ENCODE data around the gene LRRC10B.

The LRRC10B gene

DNA sequence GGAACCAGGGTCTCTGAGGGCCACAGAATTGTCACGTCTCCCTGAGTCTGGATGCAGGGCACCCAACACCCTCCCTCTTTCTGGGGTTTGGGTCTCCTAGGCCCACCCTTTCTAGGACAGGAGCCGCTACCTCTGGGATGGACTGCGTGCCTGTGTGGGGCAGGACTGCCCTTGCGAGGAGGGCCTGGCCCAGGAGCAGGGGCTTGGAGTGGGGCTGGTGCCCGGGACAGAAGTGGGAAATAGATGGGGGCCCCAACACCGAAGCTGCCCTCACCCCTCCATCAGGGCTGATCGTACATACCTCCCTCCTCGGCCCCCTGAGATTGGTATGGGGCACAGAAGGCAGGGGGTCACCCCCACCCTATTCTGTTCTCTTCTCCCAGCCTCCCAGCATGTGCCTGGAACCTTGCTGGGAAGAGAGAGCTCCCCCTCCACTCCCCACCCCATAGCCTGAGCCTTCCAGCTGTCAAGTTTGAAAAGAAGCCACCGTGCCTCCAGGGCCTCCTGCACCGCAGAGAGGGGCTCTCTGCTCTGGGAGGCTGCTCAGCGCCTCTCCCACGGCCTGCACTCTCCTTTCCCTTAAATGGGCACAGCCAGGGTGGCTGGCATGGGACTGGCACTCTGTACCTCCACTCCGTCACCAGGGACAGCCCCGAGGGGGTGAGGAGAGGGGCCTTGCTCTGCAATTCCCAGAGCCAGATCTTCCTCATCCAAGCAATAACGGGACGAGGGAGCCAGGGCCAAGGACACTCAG, 1.8 kb downstream of the LRRC10B start:
- DNase-seq = no peak

DNA sequence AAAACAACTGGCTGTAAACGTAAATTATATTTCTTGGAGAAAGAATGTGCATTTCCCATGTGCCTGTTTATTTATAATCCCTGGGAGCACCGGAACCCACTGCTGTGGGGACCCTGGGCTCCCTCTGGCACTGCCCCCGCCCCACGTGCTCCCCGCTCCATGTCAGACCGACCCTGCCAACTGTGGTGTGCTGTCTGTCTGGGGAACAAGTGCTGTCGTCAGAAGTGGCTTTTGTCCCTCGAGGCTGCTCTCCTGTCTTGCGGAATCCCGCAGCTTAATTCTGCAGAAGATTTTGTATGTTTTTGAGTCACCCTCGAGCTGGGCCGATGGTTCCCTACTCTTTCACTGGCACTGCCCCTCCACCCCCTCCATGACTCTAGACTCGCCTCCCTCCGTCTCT, 2.4 kb downstream of the LRRC10B start:
- DNase-seq = no peak

DNA sequence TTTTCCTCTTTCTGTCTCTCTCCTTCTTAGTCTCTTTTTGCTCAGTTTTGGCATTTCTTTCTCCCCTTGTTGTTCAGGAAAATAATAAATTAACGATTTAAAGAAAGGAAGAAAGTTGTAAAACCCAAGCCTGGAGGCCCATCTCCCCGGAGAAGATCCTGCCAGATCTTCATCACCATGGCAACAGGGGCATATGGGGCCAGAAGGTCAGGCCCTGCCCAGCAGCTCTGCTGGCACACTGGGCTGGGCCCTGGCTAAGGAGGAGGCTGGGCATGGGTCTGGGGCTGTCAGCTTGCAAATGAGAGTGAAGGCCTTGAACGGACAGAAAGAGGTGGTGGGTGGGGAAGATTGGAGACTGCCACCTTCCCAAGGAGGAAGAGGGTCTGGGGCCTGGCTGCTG, 2.8 kb downstream of the LRRC10B start:
- no peak for DNase-seq

DNA sequence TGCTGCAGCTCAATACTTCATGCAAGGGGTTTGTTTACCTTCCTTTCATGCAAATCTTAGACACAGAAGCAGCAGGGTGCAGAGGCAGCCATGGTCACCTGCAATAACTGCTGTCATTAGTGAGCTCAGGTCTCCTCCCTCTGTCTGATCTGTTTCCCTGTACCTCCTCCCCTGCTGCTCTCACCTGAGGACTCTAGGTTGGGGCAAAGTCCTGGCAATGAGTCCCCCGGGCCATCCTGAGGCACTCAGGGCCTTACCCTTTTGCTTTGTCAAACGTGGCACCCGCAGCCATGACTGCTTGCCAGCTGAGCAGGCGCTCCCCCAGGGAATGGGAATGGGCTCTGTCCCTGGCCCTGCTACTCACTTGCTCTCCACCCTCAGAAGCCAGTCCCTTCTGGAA, 3.9 kb downstream of the LRRC10B start:
- DNase-seq = no peak

DNA sequence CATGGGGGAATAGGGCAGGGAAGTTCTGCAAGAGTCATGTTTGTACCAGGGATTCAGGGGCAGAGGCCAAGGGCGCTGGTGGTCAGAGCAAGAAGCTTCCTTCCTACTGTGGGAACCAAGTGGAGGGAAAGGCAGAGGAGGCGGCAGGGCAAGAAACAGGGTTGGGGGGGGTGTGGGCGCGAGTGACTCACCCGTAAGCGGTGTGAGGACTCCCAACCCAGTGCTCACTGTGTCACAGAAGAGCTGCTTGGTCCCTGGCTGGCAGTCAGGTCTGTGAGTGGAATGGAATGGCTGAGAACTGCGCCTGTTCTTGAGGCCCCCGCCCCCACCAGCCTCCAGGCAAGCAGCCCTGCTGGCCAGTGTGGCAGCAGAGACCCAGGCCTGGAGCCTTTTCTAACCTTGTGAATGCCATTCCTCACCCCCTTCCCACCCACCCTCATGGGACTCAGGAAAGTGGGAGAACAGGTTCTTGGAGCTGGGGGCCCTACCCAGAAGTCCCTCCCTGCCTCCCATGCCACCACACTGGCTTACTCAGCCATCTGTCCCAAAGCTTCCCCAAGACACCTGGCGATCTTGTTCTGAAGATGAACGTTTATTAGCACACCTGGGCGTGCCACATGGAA, 4.7 kb downstream of the LRRC10B start:
- DNase-seq = no peak

DNA sequence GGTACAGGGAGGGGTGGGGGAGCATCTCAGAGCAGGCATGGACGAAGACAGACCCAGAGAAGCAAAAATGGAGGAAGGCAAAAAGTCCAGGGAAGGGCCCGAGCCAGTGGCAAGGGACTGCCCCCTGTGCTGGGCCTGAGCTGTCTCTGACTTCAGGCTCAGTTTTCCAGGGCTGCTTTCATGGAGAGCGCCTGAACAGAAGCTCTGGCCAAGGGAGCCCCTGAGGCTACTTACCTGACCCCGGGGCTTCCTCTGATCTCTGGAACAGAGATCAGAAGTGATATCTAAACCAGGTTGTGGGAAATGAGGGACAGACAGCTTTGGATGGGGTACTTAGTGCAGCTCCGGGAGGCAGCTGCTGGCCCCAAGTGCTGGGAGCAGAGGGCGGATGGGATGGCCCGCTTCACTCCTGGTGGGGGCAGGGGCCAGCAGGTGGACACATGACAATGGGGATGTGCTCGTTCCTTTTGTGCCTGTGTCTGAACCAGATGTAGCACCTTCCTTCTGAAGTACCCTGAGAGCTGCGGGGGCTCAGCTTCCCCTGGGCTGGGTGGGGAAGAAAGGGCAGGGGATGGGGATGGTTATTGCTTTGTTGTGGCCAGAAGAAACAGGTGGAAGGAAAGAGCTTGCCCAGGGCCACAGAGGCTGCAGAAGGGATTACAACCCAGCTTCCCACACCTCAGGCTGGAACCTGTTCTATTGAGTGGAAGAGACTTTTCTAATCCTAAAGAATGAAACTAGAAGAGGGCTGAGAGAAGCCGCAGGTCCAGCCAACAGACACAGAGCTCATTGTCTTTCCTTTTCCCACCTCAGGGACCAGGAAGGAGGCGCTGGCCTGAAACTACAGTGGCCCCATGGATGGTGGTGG, 5.7 kb downstream of the LRRC10B start:
- DNase-seq = no peak

DNA sequence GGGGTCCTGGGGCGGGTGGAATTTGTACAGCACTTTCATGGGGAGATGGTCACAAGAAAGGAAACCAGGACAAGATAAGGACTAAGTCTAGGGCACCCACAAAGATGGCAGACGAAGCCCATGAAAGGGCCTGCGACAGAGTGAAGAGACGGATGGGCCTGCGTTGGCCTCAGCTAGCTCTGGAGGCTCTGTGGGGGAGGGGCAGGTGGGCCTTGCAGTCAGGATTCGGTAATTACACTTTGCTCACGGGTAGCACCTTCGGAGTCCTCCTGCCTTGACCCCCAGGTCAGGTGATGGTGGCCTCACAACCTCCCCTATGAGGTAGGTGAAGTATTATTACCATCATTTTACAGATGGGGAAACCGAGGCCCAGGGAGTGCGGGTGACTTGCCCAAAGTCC, 7.1 kb downstream of the LRRC10B start:
- DNase-seq = no peak

DNA sequence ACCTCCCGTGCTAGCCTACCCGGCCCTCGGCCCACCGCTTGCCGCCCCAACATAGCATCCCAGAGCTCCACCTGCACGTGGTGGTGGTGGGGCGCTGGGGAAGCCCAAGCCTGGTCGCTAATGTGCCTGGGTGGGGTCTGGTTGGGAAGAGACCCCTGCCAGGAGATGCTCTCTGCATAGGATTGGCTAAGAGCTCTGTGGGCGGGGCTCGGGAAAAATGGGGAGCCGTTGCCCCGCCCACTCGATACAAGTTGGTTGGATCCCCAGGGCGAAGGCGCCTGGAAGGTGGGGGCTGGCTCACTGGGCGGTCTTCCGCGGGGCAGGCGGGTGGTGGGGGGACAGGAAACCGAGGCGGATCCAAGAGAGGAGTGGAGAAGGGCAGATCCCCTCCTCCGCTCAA, 7.6 kb downstream of the LRRC10B start:
- DNase-seq = no peak

DNA sequence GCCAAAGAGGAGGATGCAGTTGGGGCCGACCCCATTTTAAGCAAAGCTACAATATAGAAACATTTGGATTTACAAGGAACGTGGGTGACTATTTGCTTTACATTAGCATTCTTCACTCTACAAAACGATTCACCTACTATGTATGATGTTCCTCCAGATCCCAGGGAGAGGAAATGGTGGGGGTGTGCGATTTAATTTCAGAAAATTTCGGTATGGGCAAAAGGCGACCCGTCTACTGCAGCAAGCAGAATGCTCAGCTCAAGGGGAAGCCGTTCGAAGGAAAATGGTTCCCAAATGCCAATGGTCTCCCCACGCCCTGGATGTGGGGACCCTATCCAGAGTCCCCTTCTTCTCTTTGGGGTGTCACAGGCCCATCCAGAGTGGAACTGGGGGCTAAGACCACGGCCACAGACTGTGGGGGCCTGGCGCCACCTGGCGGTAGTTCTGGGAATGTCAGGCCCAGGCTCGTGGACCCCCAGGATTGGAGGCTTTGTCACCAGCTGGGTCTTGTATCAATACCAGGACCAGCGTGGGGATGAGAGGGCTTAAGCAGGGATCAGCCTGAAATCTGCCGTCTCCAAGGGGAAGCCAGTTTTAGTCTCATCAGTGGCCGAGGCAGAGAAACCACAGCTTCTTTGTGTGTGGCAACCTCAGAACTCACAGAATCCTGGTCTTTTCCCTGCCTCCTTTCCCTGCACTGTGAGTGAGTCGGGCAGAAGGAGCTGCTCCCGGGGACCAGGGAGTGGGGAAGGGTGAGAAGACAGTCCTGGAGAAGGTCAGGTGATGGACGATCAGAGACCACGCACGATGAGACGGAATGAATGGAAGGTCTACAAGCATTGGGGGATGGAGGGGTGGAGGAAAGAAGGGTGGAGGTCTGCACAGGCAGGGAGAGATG, 8.4 kb downstream of the LRRC10B start:
- peak; percentile 82 for DNase-seq

DNA sequence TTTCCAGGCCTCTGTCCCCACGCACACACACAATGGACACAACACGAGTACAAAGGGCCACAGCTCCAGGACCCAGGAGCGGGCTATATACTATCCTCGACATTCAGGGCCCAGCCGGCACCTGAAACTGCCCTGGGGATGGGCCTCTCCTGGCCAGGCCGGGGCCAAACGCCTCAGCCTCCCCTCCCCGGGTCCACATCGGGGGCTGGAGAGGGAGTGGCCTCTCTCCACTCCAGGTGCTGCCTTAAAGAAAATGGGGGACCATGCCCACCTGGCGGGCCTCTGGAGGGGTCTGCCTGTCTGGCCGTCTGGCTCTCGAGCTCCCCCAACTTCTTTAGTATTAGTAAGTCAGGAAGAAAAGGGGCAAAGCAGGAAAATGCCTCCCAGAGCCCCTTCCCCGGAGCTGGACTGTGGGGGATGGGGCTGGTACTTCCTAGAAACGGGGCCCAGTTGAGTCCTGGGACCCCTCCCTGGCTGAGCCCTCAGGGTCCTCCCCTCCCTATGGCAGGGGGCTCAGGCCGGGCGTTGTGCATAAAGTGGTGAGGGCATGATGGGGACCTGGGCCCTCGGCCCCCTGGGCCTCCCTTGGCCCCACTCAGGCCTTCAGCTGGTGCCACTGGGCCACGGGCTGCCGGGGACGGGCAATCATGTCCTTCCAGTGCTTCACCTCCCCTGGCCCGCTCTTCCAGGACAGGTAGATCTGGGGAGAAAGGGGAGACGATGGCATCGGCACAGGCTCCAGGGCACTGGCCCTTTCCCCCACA, 9.7 kb downstream of the LRRC10B start:
- DNase-seq = no peak

DNA sequence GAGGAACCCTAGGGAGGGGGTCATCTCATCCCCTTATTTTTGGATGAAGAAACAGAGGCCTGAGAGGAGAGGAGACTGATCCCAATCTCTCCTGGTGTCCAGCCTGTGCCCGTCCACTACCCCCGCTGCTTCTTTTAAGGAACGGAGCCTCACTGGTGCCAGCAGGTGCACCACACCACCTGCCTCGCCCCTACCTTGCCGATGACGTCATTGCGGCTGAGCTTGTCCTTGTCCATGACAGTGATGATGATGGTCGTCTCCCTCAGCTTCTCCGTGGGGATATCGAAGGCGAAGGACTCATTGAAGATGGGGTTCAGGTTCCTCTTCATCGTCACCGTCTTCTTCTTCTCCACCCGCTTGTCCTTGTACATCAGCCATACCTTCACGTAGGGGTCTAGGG, 14.3 kb downstream of the LRRC10B start:
- DNase-seq = no peak

DNA sequence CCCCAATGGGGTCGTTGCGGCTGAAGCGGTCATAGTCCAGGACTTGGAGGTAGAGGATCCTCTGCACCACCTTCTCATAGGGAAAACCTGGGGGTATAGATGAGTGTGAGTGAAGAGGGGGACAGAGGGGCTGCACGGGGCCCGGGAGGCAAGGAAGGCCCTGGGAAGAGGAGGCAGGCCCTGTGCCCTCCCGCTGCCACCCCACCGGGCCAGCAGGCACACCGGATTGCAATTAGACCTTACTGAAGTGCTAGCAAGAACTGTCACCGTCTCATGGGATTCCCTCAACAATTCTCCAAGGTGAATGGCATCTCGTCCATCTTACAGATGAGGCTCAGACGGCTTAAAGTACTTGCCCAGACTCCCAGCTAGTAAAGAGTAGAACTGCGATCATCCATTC, 15.9 kb downstream of the LRRC10B start:
- DNase-seq = no peak

DNA sequence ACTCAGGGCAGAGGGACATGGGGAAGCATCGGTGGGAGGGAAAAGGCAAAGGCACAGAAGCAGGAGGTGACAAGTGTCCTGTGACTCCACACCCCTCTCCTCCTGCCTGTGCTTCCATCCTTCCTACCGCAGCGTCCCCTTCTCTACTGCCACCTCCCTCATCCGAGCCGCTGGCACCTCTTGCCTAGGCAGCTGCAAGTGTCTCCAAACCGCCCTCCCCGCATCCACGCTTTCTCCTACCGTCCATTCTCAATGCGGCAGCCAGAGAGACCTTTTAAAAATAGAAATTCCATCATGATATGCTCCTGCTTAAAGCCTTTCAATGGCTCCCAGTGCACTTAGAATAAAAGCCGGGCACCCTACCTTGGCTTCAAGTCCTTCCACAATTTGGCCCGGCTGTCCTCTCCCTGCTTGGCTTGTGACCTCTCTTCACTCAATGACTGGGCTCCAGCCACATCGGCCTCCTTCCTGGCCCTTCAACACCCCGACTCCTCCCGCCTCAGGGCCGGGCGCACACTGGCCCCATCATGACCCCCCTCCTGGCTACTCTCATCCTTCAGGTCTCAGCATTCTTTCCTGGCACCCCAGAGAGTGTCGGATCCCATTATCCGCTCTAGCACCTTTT, 16.5 kb downstream of the LRRC10B start:
- DNase-seq = no peak

DNA sequence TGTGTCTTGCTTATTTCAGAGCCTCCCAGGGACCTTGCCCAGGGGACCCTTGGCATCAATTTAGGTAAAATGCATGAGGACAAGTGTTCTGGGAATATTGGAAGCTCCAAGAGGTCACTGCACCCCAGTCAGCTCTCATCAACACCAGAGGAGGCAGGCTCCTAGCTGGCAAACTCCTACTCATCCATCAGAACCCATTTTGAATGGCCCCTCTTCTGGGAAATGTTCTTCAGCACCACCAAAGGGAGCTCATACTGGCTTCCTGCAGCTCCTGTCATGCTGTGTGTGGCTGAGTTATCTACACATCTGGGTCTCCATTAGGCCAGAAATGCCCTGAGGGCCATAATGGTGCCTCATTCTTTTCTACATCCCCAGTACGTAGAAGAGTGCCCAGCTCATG, 17.7 kb downstream of the LRRC10B start:
- DNase-seq = no peak

DNA sequence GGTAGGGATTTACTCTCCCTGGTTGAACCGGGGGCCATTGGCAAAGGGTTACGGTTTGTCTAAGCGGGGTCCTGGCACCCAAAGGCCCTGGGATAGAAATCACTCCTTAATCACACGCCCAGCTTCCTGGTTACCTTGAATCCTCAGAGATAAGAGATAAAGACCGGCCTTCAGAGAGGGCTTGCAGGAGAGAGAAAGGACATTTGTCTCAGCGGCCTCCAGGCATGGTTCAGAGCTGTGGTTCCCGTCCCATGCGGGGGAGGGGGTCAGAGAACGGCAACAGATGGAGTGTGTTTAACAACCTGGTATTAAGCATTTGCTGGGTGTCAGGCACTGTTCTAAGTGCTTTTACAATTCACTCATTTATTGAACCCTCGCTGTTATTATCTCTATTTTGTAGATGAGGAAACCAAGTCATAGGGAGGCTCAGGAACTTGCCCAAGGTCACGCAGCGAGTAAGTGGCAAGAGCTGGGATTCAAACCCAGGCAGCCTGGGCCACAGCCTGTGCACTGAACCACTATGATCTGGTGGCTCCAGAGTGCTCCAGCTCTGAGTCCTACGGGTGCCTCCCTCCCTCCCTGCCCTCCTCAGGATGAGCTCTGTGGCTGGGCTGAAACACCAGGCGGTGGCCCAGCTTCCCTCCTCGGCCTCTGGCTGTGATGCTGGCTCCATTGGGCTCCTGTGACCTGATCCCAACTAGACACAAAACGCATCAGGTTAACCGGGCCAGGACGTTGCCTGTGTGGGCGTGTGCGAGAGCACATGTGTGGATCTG, 18.6 kb downstream of the LRRC10B start:
- no peak for DNase-seq

DNA sequence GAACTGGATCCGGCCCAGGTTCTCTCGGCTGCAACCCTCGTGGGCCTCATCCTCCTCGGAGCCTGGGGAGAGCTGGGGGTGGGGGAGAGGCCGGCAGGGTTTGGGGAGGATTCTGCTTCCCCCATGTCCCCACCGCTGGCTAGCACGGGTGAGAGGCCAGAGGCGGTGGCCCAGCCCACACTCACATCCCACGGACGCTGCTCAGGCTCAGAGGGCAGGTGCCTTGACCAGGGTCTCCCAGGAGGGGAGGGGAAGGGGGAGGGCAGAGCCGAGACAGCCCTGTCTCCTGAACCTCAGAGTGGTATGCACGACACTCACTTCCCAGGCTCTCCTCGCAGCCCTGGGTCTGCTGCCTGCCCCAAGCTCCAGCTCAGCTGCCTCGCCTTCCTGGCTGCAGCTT, 19.6 kb downstream of the LRRC10B start:
- DNase-seq = no peak

DNA sequence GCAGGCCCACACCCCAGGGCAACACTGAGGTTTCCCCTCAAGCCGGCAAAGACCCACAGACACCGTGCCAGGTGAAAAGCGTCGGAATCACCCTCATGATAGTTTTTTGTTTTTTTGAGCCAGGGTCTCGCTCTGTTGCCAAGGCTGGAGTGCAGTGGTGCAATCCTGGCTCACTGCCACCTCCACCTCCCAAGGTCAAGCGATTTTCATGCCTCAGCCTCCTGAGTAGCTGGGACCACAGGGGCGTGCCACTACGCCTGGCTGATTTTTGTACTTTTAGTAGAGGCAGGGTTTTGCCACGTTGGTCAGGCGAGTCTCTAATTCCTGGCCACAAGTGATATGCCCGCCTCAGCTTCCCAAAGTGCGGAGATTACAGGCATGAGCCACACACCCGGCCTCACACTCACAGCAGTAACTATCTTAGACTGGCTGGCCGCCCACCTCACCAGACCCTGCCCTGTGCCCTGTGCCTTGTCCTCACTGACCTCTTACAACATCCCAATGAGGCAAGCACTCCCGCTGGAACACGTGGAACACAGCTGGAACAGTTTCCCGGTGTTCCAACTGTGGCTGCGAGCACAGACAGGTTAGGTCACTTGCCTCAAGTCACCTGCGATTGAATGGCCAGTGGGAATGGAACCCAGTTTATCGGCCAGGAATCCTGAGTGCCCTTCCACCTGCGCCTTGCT, 21.1 kb downstream of the LRRC10B start:
- DNase-seq = no peak

DNA sequence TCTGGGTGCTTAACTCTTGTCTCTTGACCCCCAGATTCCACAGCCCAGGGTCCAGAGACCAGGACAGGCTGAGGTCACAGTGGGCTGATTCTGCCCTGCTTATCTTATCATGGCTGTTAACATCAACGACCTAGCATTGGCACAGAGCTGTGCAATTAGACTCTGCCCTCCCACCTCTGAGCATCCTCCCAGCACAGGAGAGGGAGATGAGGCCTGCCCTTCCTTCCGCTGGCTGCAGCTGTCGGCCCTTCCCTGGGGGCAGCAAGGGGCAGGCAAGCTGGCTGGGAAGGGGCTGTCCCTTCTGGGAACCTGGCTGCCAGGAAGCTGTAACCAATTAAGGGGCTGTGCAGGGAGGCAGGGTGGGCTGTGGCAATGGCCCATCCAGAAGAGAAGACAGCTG, 22.5 kb downstream of the LRRC10B start:
- no peak for DNase-seq

DNA sequence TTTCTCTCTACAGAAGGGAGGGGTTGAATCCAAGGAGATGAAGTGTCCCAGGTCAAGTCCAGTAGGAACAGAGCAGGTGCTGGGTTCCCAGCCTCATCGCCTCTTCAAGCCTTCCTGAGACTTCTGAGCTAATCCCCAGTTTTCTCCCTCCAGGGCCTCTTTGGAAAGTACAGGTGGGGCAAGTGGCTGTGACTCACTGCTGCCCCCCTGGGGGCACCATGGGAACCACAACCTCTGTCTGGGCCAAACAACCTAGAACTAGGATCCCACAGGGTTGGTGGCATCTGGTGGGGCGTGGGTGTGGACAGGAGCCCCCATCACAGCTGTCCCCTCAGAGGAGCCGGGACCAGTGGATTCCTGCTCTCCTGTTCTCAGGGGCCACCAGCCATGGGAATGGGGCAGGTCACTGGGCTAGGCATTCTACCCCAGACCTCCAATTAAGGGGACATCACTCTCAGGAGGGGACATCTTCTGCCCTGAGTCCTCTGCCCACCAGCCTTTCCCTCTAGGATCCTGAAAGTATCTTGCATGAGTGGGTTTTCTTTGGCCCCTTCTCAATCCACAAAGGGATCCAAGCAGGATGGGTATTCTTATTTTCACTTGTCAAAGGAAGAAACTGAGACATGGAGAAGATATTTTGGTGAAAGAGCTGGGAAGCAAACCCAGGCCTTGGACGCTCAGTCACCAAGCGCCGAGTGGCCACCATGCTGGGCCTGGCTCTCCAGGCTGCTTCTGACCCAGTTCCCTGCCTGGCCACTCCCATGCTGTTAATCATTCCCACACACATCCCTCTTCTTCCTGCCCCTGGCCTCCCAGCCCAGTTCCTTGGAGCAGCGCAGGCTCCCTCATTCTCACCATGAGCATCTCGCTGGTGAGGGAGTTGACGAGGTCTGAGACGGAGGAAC, 23.8 kb downstream of the LRRC10B start:
- DNase-seq = no peak
